GM10248 (cell line): Measurements from ENCODE around the gene PAN3.

Experiments used
- CTCF ChIA-PET: fragments of 300-600 bp; sonication (Branson Sonifier 250); formaldehyde crosslinking; extraction: SDS; loops from one replicate; lab custom pipeline; 2021; ENCODE audit warnings: antibody characterized with exemption; lab: Yijun Ruan, JAX
- POLR2A ChIA-PET: fragments of 350-650 bp; sonication (Branson Sonifier 250); formaldehyde crosslinking; extraction: SDS; loops from one replicate; lab custom pipeline; 2020; ENCODE audit warnings: antibody characterized with exemption; lab: Yijun Ruan, JAX
- DNase-seq: peaks from one replicate; pipeline ENCODE4 v3.0.0; 2012; ENCODE audit errors: extremely low spot score
- TF ChIP-seq, protein P1 (sequence below): IDR thresholded peaks from 2 replicates; pipeline ENCODE4 v1.5.1; 2012; ENCODE audit warnings: mild to moderate bottlenecking, low read depth; ENCODE audit errors: extremely low read depth, missing control alignments, control extremely low read depth

PAN3 gene

DNA sequence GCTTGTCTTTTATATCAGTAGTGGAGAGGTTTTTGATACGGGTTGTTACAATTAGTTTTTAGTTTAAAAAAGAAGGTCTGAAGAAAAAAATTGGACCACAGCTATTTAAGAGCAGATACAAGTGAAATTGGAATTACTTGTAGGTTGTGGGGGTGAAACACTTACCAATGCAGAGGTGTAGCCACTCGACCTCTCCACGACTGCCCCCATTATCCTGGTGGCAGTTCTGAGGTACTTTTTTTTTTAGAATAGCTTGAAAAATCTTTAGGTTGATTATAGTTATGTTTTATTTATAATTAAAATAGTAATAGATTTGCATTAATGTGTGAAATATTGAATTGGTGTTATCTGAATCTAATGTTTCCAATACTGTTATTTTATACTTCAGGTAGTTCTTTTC lies 60.7 kb downstream of the PAN3 start:
- ChIA-PET POLR2A (no interaction called here), CTCF (interaction anchor here (0.8 kb wide), 2 partner anchors 9 to 10 kb away, joined by 3 to 4 read pairs; no protein-coding TSS in a partner anchor)
- DNase-seq, result no peak
- TF ChIP-seq, protein P1, sequence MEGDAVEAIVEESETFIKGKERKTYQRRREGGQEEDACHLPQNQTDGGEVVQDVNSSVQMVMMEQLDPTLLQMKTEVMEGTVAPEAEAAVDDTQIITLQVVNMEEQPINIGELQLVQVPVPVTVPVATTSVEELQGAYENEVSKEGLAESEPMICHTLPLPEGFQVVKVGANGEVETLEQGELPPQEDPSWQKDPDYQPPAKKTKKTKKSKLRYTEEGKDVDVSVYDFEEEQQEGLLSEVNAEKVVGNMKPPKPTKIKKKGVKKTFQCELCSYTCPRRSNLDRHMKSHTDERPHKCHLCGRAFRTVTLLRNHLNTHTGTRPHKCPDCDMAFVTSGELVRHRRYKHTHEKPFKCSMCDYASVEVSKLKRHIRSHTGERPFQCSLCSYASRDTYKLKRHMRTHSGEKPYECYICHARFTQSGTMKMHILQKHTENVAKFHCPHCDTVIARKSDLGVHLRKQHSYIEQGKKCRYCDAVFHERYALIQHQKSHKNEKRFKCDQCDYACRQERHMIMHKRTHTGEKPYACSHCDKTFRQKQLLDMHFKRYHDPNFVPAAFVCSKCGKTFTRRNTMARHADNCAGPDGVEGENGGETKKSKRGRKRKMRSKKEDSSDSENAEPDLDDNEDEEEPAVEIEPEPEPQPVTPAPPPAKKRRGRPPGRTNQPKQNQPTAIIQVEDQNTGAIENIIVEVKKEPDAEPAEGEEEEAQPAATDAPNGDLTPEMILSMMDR, result no peak

DNA sequence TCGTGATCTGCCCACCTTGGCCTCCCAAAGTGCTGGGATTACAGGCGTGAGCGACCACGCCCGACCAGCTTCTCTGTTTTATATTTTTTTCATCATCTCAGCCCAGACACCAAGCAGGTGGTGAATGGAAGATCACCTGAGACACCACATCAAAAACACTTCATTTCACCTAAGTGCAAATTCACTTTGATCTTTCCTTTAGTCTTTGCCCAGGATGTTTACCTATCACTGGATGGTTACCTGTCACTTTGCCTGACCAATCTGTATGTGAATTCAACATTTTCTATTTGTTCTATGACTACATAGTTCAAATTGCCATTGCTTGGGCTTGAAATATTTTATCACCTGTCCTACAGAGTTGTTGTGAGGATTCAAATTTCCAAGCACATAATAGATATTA lies 65.7 kb downstream of the PAN3 start:
- POLR2A ChIA-PET, result no interaction called here
- CTCF ChIA-PET, result interaction anchor here (1.2 kb wide), 1 partner anchor 12 kb away, joined by 3 read pairs; no protein-coding TSS in a partner anchor
- no peak for DNase-seq
- TF ChIP-seq, protein P1, result no peak

DNA sequence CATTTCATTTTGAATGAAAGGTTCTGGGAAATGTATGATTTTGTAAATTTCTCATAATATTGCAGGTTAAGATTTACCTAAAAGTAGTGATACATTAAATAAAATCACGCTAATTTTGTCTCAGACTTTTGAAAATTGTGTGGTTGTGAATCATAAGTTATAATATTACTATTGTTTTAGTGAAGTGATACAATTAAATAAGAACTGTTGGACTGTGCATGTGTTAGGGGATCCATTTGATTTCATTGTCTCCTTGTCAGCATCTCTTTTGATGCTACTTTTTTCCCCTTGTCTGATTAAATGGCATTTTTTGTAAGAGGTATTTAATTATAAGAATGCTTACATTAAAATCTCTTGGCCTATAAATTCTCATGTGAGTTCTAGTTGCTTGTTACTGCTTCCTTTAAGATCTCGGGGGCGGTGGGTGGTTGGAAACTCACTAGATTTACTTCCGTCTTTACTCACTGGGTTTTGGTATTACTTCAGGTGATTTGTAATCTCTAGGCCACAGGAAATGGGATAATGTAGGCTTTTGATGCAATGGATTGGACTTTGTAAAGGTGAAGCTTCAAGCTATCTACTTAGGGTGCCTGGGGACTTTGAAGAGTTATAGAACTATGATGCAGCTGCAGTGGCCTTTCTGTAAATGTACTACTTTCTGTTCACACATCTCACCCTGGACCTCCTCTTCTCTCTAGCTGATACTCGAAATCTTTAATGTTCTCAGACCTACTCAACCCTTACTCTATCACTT lies 66.5 kb downstream of the PAN3 start:
- ChIA-PET POLR2A (interaction anchor here (0.9 kb wide), 1 partner anchor 67 kb away, joined by 3 read pairs; the partner anchor contains the start of gene PAN3), CTCF (no interaction called here)
- peak; percentile 33 for DNase-seq
- TF ChIP-seq, protein P1, result no peak

DNA sequence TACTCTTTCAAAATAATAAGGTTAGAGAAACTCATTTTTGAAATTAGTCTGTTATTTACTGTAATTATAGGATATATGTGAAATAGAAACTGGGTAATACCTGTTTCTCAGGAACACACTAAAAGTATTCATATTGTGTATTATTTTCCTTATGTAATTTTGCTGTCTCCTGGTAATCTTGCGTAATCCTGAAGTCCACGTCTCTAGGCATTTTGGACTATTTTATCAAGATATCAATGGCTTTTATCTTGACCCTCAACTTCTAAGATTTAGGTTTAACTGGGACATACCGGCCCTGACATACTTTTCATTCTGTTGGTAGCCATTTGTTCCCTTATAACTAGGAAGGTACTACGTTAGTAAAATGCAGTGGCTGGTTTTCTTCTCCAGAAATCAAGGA lies 80.3 kb downstream of the PAN3 start:
- TF ChIP-seq, protein P1, result no peak
- no peak for DNase-seq
- ChIA-PET POLR2A (no interaction called here), CTCF (no interaction called here)

DNA sequence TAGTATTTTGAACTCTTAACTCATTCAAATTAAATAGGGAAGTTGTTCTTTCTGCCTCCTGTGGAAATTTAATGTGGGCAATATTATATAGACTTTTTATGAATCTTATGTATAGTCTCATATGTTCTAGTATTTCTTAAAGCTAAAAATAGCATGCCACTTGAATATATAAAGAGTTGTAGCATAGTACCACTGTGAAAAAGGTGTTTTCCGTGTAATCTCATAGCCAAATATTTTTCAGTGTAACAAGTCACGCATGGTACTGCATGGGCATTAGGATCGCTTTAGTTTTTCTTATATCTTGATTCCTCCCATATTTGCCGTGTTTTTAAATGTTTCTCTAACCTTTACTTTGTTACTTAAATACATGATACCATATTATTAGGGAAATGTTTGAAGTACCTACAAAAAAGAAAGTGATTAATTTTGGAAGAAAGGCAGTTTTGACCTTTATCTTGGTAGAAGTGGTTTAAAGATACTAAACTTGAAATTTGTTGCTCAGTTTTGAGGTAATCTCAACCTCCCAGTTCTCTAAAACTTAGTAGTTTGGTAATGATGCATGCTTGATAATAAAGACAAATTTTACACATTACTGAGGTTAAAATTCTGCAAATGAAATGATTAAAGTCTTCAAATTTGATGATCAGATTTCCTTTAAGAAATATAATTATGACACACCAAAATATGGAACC lies 81.2 kb downstream of the PAN3 start:
- ChIA-PET CTCF (no interaction called here), POLR2A (no interaction called here)
- DNase-seq, result no peak
- TF ChIP-seq, protein P1, result no peak

DNA sequence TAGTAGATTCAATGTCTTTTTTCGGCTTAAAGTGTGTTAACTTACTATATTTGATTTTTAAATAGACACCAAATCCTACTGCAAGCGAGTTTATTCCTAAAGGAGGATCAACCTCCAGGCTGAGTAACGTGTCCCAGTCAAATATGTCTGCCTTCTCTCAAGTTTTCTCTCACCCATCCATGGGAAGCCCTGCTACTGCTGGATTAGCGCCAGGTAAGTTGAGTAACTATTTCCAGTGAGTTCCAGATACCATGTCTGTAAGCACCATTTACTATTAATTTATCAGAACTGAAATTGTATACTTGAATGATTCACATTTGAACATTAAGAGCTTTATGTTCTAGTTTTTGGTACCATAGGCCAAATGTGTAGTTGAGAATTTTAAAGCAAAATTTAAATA lies 81.8 kb downstream of the PAN3 start:
- TF ChIP-seq, protein P1, result no peak
- ChIA-PET POLR2A (no interaction called here), CTCF (no interaction called here)
- no peak for DNase-seq
